Femur (tissue), 1 donor: ENCODE measurements around the gene THAP11.

Experiments
- DNase-seq: peaks from one replicate; pipeline ENCODE4 v3.0.0-alpha.2; 2017

Gene THAP11

DNA sequence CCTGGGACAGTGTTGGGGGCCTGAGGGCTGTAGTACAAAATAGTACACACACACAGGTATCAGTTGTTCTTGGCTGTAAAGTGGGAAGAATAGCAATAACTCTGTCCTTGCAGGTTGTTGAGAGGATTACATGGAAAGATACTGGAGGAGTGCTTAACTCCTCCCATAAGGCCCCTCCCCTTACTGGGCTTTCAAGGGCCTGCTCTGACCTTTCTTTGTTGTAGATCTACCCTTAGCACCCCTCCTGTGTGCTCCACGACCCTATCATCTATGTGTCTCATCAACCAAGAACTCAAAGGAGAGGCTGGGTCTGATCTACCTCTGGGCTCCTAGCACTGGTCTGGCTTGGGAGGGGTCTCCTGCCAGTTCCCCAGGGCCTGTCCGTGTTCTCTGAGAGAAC lies 22.5 kb downstream of the THAP11 start:
- DNase-seq: no peak

GRCh38 chr16:67865318-67865717 lies 23.2 kb downstream of the THAP11 start:
- no peak for DNase-seq

GRCh38 chr16:67868290-67868689 lies 26.2 kb downstream of the THAP11 start:
- DNase-seq: no peak

GRCh38 chr16:67869653-67870052 lies 27.5 kb downstream of the THAP11 start:
- no peak for DNase-seq

- no peak for DNase-seq
These were observed 29.1 kb downstream of the THAP11 start for GRCh38 chr16:67871256-67871655.

GRCh38 chr16:67872131-67872630 lies 30.1 kb downstream of the THAP11 start:
- no peak for DNase-seq

GRCh38 chr16:67872631-67873434 lies 30.7 kb downstream of the THAP11 start, which contains the start of gene EDC4:
EDC4 (plus strand) TSS chr16:67873052; CDS start chr16:67873262, 210 bp downstream.
- DNase-seq: peak; percentile 87

DNA sequence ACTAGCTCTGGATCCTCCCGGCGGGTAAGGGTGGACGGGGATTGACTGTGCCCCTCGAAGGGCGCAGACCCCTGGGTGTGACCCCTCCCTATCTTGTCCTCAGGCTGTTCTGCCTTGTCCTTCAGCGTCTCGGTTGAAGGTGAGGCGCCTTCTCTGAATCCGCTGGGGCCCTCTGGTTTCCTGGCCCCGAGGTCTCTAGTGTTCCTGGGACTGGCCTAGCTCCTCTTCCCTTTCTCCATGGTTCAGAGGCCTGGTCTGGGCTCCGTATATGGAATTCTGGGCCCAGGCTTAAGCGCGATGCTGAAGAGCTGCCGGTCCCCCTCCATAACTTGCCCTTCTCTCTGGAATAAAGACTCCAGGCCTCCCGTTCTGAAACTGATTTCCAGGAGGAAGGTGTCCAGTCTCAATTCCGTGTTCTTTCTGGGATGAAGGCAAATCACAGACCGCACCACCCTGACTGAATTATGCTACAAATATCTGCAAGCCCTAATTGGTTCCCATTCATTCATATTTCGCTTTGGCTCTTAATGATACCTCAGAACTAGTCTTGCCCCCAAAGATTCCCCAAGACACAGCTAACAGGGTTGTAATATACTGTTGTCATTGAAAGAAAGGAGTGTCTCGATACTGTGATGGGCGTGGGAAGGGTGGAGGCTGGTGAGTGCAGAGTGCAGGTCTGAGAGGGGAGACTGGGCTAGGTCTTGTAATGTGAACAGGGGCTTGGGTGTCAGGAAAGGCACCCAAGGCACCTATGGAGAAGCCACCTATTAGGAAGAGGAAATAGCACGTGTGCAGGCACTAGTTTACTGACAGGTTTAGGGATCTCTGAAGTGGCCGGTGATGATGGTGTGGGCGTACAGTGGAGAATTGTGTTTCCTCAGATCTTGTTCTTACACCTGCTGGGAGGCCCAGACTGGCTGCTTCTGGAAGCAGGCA lies 31.6 kb downstream of the THAP11 start:
- DNase-seq: no peak

- DNase-seq: no peak
These were observed 32.3 kb downstream of the THAP11 start for GRCh38 chr16:67874372-67874771.

- no peak for DNase-seq
These were observed 34.9 kb downstream of the THAP11 start for GRCh38 chr16:67877064-67877463.

DNA sequence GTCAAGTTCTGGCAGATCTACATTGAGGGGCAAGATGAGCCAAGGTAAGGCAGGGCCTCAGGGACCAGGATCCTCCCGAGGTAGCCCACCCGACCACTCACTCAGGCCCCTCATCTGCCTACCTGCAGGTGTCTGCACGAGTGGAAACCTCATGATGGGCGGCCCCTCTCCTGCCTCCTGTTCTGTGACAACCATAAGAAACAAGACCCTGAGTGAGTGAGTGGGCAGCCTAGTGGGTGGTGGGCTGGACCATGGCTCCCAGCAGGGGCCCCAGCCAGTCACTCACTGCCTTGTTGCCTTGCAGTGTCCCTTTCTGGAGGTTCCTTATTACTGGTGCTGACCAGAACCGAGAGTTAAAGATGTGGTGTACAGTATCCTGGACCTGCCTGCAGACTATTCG lies 36.1 kb downstream of the THAP11 start:
- DNase-seq: no peak

DNA sequence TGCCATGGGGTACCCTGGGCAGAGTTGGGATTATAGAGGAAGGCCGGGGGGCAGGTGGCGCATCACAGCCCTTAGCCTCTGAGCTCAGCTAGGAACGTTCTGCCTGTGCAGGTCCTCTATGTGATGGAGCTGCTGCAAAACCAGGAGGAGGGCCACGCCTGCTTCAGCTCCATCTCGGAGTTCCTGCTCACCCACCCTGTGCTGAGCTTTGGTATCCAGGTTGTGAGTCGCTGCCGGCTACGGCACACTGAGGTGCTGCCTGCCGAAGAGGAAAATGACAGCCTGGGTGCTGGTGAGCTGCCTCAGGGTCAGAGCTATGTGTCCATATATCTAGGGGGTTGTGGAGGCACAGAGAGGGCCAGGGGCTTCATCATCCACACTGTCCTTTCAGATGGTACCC lies 36.7 kb downstream of the THAP11 start:
- no peak for DNase-seq

- no peak for DNase-seq
These were observed 37.3 kb downstream of the THAP11 start for GRCh38 chr16:67879462-67879861.

DNA sequence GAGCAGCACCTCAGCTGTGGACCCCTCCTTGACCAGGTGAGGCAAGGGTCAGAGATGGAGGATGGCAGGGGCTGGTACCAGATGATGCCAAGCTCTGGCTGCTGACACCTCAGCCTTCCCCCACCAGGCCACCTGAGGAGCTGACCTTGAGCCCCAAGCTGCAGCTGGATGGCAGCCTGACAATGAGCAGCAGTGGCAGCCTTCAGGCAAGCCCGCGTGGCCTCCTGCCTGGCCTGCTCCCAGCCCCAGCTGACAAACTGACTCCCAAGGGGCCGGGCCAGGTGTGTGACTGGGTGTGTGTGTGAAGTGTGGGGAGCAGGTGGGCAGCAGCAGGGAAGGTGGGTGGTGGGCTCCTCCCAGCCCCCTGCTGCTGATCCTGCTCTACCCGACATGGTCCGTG lies 37.8 kb downstream of the THAP11 start:
- no peak for DNase-seq

DNA sequence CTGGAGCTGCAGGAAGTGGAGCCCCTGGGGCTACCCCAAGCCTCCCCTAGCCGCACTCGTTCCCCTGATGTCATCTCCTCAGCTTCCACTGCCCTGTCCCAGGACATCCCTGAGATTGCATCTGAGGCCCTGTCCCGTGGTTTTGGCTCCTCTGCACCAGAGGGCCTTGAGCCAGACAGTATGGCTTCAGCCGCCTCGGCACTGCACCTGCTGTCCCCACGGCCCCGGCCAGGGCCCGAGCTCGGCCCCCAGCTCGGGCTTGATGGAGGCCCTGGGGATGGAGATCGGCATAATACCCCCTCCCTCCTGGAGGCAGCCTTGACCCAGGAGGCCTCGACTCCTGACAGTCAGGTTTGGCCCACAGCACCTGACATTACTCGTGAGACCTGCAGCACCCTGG lies 38.5 kb downstream of the THAP11 start:
- DNase-seq: no peak

DNA sequence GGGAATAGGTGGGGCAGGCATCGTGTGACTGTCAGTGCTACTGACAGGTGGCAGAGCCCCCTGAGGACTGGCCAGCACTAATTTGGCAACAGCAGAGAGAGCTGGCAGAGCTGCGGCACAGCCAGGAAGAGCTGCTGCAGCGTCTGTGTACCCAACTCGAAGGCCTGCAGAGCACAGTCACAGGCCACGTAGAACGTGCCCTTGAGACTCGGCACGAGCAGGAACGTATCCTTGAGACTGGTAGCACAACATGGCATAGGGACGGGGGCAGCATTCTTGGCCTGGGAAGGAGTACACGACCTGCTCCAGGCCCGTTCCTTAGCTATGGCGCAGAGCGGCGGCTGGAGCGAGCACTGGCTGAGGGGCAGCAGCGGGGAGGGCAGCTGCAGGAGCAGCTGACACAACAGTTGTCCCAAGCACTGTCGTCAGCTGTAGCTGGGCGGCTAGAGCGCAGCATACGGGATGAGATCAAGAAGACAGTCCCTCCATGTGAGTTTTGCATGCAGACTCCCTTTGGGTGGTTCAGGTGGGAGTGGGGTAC lies 39.6 kb downstream of the THAP11 start:
- DNase-seq: peak; percentile 74

DNA sequence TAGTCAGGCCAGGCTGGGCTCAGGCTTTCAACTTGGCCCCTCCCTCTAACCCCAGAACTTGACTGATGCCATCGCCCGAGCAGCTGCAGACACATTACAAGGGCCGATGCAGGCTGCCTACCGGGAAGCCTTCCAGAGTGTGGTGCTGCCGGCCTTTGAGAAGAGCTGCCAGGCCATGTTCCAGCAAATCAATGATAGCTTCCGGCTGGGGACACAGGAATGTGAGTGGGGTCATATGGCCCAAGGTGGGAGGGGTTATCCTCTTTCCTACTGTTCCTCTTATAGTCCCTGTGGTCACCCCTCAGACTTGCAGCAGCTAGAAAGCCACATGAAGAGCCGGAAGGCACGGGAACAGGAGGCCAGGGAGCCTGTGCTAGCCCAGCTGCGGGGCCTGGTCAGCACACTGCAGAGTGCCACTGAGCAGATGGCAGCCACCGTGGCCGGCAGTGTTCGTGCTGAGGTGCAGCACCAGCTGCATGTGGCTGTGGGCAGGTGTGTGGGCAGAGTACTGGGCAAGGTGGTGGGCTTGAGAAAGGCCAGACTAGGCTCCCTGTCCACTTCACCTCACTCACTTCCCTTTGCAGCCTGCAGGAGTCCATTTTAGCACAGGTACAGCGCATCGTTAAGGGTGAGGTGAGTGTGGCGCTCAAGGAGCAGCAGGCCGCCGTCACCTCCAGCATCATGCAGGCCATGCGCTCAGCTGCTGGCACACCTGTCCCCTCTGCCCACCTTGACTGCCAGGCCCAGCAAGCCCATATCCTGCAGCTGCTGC lies 40.4 kb downstream of the THAP11 start:
- peak; percentile 82 for DNase-seq

DNA sequence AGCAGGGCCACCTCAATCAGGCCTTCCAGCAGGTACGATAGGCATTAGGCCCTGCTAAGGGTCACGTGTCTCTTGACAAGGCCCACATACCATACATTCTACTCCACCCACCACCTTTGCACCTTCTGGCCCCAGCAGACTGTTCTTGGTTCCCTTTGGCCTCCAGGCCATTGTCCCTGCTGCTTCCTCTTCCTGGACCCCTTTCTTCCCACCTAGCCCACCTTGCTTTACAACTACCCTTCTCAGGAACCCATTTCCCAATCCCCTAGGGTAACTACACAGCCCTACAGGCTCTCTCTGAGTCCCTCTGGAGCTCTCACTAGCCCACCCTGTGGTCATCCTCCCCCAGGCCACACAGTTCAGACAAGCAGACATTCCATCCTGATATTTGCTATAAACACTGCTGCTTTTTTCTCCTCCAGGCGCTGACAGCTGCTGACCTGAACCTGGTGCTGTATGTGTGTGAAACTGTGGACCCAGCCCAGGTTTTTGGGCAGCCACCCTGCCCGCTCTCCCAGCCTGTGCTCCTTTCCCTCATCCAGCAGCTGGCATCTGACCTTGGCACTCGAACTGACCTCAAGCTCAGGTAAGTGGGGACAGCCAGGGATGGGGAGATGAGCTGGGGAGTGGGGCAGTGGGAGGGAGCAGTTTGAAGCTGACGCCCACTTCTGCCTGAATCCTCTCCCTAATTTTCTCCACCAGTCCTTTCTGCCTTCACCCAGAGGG lies 41.2 kb downstream of the THAP11 start:
- no peak for DNase-seq

DNA sequence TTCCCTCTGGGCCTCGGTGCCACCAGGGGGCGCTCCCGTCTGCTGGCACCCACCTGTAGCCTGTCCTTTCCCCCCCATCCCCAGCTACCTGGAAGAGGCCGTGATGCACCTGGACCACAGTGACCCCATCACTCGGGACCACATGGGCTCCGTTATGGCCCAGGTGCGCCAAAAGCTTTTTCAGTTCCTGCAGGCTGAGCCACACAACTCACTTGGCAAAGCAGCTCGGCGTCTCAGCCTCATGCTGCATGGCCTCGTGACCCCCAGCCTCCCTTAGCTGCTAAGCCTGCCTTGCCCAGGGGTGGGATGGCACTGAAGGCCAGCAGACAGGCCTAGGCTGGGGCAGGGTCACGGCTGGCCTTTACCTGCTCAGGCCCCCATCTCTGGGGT lies 41.7 kb downstream of the THAP11 start:
- DNase-seq: peak; percentile 58

- DNase-seq: peak; percentile 92
These were observed 42.6 kb downstream of the THAP11 start, which contains the start of gene NRN1L for GRCh38 chr16:67884684-67885083. NRN1L (plus strand) TSS chr16:67884885; CDS start chr16:67884904, 19 bp downstream.

GRCh38 chr16:67885545-67885944 lies 43.4 kb downstream of the THAP11 start:
- DNase-seq: no peak

DNA sequence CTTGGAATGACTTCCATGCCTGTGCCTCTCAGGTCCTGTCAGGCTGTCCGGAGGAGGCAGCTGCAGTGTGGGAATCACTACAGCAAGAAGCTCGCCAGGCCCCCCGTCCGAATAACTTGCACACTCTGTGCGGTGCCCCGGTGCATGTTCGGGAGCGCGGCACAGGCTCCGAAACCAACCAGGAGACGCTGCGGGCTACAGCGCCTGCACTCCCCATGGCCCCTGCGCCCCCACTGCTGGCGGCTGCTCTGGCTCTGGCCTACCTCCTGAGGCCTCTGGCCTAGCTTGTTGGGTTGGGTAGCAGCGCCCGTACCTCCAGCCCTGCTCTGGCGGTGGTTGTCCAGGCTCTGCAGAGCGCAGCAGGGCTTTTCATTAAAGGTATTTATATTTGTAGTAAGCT lies 43.9 kb downstream of the THAP11 start:
- no peak for DNase-seq
